ENCODE measurements around the gene SLC30A10.
"Not testable (repeated sequence)": the region's sequence is repeated elsewhere in the genome, so short reads cannot be mapped to it uniquely, and the experiment has no call there.

Gene SLC30A10

GRCh38 chr1:219888667-219889066, 39.7 kb downstream of the SLC30A10 start:
- DNase-seq = not testable (repeated sequence)

- no peak for DNase-seq
Observed at GRCh38 chr1:219885680-219886079, 42.7 kb downstream of the SLC30A10 start.

- no peak for DNase-seq
Observed at GRCh38 chr1:219883400-219884332, 44.7 kb downstream of the SLC30A10 start.

- no peak for DNase-seq
Observed at GRCh38 chr1:219882755-219883154, 45.6 kb downstream of the SLC30A10 start.

- no peak for DNase-seq
Observed at GRCh38 chr1:219882096-219882495, 46.3 kb downstream of the SLC30A10 start.

GRCh38 chr1:219880765-219881457, 47.4 kb downstream of the SLC30A10 start:
- no peak for DNase-seq

- no peak for DNase-seq
Observed at GRCh38 chr1:219876798-219877209, 51.6 kb downstream of the SLC30A10 start.

GRCh38 chr1:219875860-219876259, 52.5 kb downstream of the SLC30A10 start:
- no peak for DNase-seq

- not testable (repeated sequence) for DNase-seq
Observed at GRCh38 chr1:219872538-219872937, 55.8 kb downstream of the SLC30A10 start.

- no peak for DNase-seq
Observed at GRCh38 chr1:219871427-219872057, 56.8 kb downstream of the SLC30A10 start.

GRCh38 chr1:219868615-219869014, 59.7 kb downstream of the SLC30A10 start:
- not testable (repeated sequence) for DNase-seq
